Right renal pelvis (tissue), 4 donors: ENCODE results near the gene ALMS1. TPM values are rescaled to one million over a fixed set of nuclear protein-coding genes. Genes with fewer than 3 reads are reported as not detected.
"Not testable (repeated sequence)": the region's sequence is repeated elsewhere in the genome, so short reads cannot be mapped to it uniquely, and the experiment has no call there.

ENCODE experiments used
- DNase-seq, 4 donors: peaks; one replicate each; pipeline ENCODE4 v3.0.0-alpha.2; 2013; ENCODE audit warnings: low read depth in 4 of 4, low spot score in 3 of 4, missing footprints in 1 of 4
- polyA plus RNA-seq, 4 donors: library from polyadenylated mRNA; unstranded; fragments of 120-200 nt; gene quantifications; one replicate each; pipeline ENCODE4 v1.2.1, GENCODE V29; 2013; ENCODE audit not compliant: insufficient read length in 4 of 4

The ALMS1 gene
- polyA plus RNA-seq, 4 donors = 34.3 to 36.6 (median 35.0) TPM

GRCh38 chr2:73503992-73504570, 118.4 kb downstream of the ALMS1 start:
- DNase-seq = no peak

DNA sequence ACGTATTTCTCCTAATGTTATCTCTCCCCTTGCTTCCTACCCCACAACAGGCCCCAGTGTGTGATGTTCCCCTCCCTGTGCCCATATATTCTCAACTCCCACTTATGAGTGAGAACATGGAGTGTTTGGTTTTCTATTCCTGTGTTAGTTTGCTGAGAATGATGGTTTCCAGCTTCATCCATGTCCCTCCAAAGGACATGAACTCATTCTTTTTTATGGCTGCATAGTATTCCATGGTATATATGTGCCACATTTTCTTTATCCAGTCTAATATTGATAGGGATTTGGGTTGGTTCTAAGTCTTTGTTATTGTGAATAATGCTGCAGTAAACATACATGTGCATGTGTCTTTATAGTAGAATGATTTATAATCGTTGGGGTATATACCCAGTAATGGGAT, 119.2 kb downstream of the ALMS1 start:
- DNase-seq = not testable (repeated sequence)

DNA sequence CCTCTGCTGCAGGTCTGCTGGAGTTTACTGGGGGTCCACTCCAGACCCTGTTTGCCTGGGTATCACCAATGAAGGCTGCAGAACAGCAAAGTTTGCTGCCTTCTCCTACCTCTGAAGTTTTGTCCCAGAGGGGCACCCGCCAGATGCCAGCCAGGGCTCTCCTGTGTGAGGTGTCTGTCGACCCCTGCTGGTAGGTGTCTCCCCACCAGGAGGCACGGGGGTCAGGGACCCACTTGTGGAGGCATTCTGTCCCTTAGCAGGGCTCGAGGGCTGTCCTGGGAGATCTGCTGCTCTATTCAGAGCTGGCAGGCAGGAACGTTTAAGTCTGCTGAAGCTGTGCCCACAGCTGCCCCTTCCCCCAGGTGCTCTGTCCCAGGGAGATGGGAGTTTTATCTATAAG, 124.8 kb downstream of the ALMS1 start:
- not testable (repeated sequence) for DNase-seq

GRCh38 chr2:73516033-73516432, 130.4 kb downstream of the ALMS1 start:
- DNase-seq = no peak

GRCh38 chr2:73528688-73529087, 143.1 kb downstream of the ALMS1 start:
- no peak for DNase-seq

- not testable (repeated sequence) for DNase-seq
These were observed 145.1 kb downstream of the ALMS1 start for GRCh38 chr2:73530773-73531172.

DNA sequence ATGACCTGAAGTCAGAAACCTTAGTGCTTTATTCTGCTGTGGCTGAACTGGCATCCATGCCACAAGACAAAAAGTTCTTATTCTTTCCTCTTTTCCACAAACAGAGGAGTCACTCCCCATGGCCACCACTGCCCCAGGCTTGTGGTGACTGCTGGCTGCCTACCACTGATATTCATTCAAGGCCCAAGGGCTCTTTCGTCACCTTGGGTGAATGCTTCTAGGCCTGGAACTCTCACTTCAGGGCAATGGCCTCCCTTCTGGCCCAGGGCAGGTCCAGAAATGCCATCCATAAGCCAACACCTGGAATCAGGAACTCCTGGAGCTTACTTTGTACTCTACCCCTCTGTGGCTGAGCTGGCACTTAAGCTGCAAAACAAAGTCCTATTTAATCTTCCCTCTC, 146.7 kb downstream of the ALMS1 start:
- DNase-seq = no peak

GRCh38 chr2:73536133-73536840, 150.7 kb downstream of the ALMS1 start:
- no peak for DNase-seq

- not testable (repeated sequence) for DNase-seq
These were observed 175.2 kb downstream of the ALMS1 start for GRCh38 chr2:73560875-73561274.

DNA sequence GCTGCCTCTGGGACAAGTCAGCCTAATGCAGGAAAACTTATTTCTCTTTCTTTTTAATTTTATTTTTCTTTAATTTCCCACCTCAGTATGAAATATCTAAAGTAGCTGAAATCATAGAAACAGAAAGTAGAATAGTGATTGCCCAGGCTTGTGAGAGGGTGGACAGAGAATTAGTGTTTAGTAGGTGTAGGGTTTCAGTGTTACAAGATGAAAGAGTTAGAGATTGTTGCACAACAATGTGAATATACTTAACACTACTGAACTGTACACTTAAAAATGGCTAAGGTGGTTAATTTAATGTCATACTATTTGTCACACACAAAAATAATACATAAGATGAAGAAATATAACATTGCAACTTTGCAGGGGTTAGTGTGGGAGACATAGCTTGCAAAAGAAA, 175.8 kb downstream of the ALMS1 start:
- DNase-seq = no peak

DNA sequence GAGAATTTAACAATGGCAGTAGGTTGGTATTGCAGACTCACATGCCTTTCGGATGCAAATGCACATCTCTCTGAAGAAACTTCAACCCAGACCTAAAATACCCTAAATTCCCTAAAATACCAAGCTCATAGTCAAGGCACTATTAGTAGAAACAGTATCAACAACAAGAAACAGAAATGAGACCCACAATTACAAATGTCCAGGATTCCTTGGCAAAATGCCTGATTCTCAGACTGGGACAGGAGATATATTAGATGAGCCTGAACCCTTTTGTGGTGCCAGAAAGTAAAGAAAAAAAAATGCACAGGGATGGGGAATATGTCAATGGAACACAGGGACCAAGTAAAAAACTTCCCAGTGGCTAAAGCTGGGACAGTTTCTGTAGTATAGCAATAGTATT, 179.3 kb downstream of the ALMS1 start:
- no peak for DNase-seq

DNA sequence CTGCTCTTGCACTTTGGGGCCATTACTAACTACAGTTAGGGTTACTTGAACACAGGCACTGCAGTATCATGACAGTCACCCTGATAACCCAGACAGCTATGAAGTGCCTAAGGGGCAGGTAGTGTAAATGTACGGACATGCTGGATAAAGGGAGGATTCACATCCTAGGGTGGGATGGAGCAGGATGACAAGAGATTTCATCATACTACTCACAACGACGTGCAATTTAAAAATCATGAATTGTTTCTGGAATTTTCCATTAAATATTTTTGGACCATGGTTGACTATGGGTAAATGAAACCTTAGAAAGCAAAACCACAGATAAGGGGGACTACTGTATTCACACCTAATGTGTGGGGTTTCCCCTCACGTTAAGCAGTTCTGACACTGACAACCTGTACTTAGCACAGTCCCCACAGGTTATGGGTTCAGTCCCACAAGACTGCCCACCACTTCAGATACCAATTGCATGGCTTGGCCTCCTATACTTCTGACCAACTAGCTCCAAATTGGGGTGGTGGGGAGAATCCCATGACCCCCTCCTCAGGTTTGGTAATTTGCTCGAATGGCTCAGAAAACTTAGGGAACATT, 180.7 kb downstream of the ALMS1 start:
- DNase-seq = no peak

GRCh38 chr2:73575261-73575660, 189.6 kb downstream of the ALMS1 start:
- DNase-seq = no peak

DNA sequence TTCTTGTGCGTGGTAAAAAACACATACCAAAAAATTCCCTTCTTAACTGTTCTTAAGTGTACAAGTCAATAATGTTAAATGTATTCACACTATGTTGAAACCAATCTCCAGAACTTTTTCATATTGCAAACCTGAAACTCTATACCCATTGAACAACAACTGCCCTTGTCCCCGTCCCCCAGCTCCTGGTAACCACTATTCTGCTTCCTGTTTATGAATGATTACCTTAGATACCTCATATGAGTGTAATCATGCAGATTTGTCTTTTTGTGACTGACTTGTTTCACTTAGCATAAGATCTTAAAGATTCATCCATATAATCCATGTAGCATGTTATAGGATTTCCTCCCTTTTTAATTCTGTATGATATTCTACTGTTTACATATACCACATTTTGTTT, 196.7 kb downstream of the ALMS1 start:
- no peak for DNase-seq

GRCh38 chr2:73588177-73588576, 202.5 kb downstream of the ALMS1 start:
- DNase-seq = no peak

DNA sequence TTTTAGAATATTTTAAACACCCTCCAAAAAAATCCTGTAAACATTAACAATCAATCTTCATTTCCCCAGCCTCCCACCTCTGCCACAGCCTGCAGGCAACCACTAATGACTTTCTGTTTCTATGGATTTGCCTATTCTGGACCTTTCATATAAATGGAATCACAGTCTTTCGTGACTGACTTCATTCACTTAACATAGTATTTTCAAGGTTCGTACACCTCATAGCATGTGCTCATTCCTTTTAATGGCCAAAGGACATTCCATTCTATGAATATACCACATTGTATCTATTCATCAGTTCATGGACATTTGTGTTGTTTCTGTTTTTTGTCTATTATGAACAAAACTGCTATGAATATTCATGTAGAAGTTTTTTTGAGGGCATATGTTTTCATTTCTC, 208.0 kb downstream of the ALMS1 start:
- no peak for DNase-seq

DNA sequence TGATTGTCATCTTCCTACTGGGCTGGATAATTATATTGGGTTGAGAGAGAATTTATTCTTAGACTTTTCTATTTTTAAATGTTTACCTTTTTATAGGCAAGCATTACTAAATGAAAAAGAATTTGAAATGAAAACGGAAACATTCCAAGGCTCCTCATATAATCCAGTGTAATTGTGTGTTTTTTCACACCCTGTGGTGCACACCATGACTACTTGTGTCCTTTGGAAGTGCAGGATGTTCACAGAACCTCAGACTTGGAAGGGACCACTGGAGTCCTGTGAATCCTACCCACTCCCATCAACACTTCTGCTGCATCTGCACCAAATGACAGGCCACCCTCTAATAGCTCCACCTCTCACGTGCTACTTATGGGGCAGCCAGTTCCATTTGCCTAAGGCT, 208.6 kb downstream of the ALMS1 start:
- DNase-seq = no peak

- DNase-seq = no peak
These were observed 216.1 kb downstream of the ALMS1 start for GRCh38 chr2:73601780-73602179.

- DNase-seq = not testable (repeated sequence)
These were observed 217.5 kb downstream of the ALMS1 start for GRCh38 chr2:73603099-73603588.

DNA sequence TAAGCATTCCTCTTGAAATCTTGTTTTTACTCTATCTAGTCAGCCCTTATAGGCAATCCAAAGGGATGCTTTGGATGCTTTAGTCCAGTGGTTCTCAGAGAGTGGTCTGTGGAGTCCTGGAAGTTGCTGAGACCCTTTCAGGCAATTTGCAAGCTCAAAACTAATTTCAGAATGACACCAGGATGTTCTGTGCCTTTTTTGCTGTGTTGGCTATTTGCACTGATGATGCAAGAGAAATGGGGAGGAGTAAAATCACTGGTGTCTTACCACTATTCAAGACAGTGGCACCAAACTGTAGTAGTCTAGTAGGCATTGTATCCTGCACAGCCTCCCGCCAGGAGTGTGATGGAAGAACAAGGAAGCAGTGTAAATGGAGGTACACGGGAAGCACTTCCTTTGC, 219.0 kb downstream of the ALMS1 start:
- DNase-seq = not testable (repeated sequence)

- DNase-seq = no peak
These were observed 224.5 kb downstream of the ALMS1 start for GRCh38 chr2:73610111-73610510.

- no peak for DNase-seq
These were observed 225.6 kb downstream of the ALMS1 start for GRCh38 chr2:73611193-73611592.
